ENCODE measurements around the gene CXCR6. TPM values are rescaled to one million over a fixed set of nuclear protein-coding genes. Genes with fewer than 3 reads are reported as not detected.
A peak's percentile ranks its signal among the peaks of the same experiment; 100 is the strongest.

Gene CXCR6
- total RNA-seq, 2 experiments from 2014 or later, result 53.8 to 58.8 TPM

- Mint-ChIP-seq H3K36me3 (ENCODE audit: low read depth) (peaks cover 95% of the 10 kb centered on the region), H3K4me3 (peak overlapping the region; percentile 24), H3K9me3 (peaks cover 3% of the 10 kb centered on the region), H3K4me1 (peaks cover 87% of the 10 kb centered on the region), H3K27me3 (no peaks in the 10 kb centered on the region), H3K27ac (peak overlapping the region; percentile 83)
- CTCF ChIA-PET, result interaction anchor here (0.9 to 6.1 kb wide), 7 partner anchors 11 to 404 kb away, joined by 3 to 52 read pairs (median 13); no protein-coding TSS in a partner anchor
- POLR2A ChIA-PET, result interaction anchor here (0.5 to 10.4 kb wide), 11 partner anchors 8 to 982 kb away, joined by 3 to 119 read pairs (median 5); partner anchors contain the start of genes CXCR6 and FYCO1
- no peak for DNase-seq
These were observed 22.4 kb downstream of the CXCR6 start for GRCh38 chr3:45965653-45966052.

GRCh38 chr3:45966371-45966791 is 23.1 kb downstream of the CXCR6 start:
- Mint-ChIP-seq H3K27ac (peak overlapping the region; percentile 83), H3K9me3 (no peaks in the 10 kb centered on the region), H3K36me3 (ENCODE audit: low read depth) (peaks cover 94% of the 10 kb centered on the region), H3K27me3 (no peaks in the 10 kb centered on the region), H3K4me3 (no peak overlapping the region), H3K4me1 (peaks cover 90% of the 10 kb centered on the region)
- POLR2A ChIA-PET, result interaction anchor here (0.5 to 10.4 kb wide), 9 partner anchors 8 to 983 kb away, joined by 3 to 119 read pairs (median 4); partner anchors contain the start of genes CXCR6 and FYCO1
- DNase-seq, result no peak
- CTCF ChIA-PET, result interaction anchor here (0.9 to 6.1 kb wide), 5 partner anchors 10 to 403 kb away, joined by 3 to 52 read pairs (median 18); no protein-coding TSS in a partner anchor

- peak overlapping the region; percentile 23 for H3K27ac Mint-ChIP-seq
- ChIA-PET CTCF (interaction anchor here (3.6 to 6.1 kb wide), 2 partner anchors 9 to 112 kb away, joined by 20 to 52 read pairs; no protein-coding TSS in a partner anchor), POLR2A (interaction anchor here (0.6 to 10.4 kb wide), 7 partner anchors 9 to 441 kb away, joined by 3 to 119 read pairs (median 6); partner anchors contain the start of genes CXCR6 and FYCO1)
- no peak for DNase-seq
- no peaks in the 10 kb centered on the region for H3K27me3 Mint-ChIP-seq
- H3K36me3 Mint-ChIP-seq (ENCODE audit: low read depth), result peaks cover 93% of the 10 kb centered on the region
- H3K9me3 Mint-ChIP-seq, result no peaks in the 10 kb centered on the region
- no peak overlapping the region for H3K4me3 Mint-ChIP-seq
- H3K4me1 Mint-ChIP-seq, result peaks cover 89% of the 10 kb centered on the region
These were observed 23.8 kb downstream of the CXCR6 start for GRCh38 chr3:45966950-45967640.

GRCh38 chr3:45967724-45968123 is 24.5 kb downstream of the CXCR6 start:
- Mint-ChIP-seq H3K36me3 (ENCODE audit: low read depth) (peaks cover 91% of the 10 kb centered on the region), H3K4me3 (no peak overlapping the region), H3K27ac (peak overlapping the region; percentile 23), H3K27me3 (no peaks in the 10 kb centered on the region), H3K9me3 (no peaks in the 10 kb centered on the region), H3K4me1 (peaks cover 88% of the 10 kb centered on the region)
- ChIA-PET CTCF (interaction anchor here (0.5 to 6.1 kb wide), 4 partner anchors 17 to 459 kb away, joined by 3 to 52 read pairs (median 6); no protein-coding TSS in a partner anchor), POLR2A (interaction anchor here (1.6 to 10.4 kb wide), 4 partner anchors 9 to 27 kb away, joined by 6 to 119 read pairs (median 43); partner anchors contain the start of gene FYCO1)
- no peak for DNase-seq

GRCh38 chr3:45968149-45968548 is 24.9 kb downstream of the CXCR6 start:
- POLR2A ChIA-PET, result interaction anchor here (0.7 to 10.4 kb wide), 6 partner anchors 10 to 101 kb away, joined by 3 to 119 read pairs (median 8); partner anchors contain the start of gene FYCO1
- H3K9me3 Mint-ChIP-seq, result no peaks in the 10 kb centered on the region
- H3K4me1 Mint-ChIP-seq, result peaks cover 88% of the 10 kb centered on the region
- no peaks in the 10 kb centered on the region for H3K27me3 Mint-ChIP-seq
- no peak overlapping the region for H3K4me3 Mint-ChIP-seq
- peaks cover 91% of the 10 kb centered on the region for H3K36me3 Mint-ChIP-seq (ENCODE audit: low read depth)
- no peak overlapping the region for H3K27ac Mint-ChIP-seq
- no peak for DNase-seq
- CTCF ChIA-PET, result interaction anchor here (0.5 to 6.1 kb wide), 4 partner anchors 17 to 459 kb away, joined by 3 to 52 read pairs (median 6); no protein-coding TSS in a partner anchor

GRCh38 chr3:45968706-45969105 is 25.4 kb downstream of the CXCR6 start:
- Mint-ChIP-seq H3K4me3 (no peak overlapping the region), H3K9me3 (no peaks in the 10 kb centered on the region), H3K27me3 (no peaks in the 10 kb centered on the region)

GRCh38 chr3:45969116-45969515 is 25.9 kb downstream of the CXCR6 start:
- ChIA-PET POLR2A (interaction anchor here (0.6 to 10.4 kb wide), 5 partner anchors 10 to 116 kb away, joined by 3 to 119 read pairs (median 10); partner anchors contain the start of gene FYCO1), CTCF (interaction anchor here (1.3 to 6.1 kb wide), 3 partner anchors 18 to 110 kb away, joined by 3 to 52 read pairs (median 3); no protein-coding TSS in a partner anchor)
- no peak overlapping the region for H3K27ac Mint-ChIP-seq
- H3K4me3 Mint-ChIP-seq, result no peak overlapping the region
- no peaks in the 10 kb centered on the region for H3K27me3 Mint-ChIP-seq
- H3K4me1 Mint-ChIP-seq, result peaks cover 85% of the 10 kb centered on the region
- no peaks in the 10 kb centered on the region for H3K9me3 Mint-ChIP-seq
- no peak for DNase-seq
- H3K36me3 Mint-ChIP-seq (ENCODE audit: low read depth), result peaks cover 88% of the 10 kb centered on the region

More at GRCh38 chr3:45968706-45969105, 25.4 kb downstream of the CXCR6 start:
- ChIA-PET POLR2A (interaction anchor here (0.6 to 10.4 kb wide), 6 partner anchors 10 to 116 kb away, joined by 3 to 119 read pairs (median 7); partner anchors contain the start of gene FYCO1), CTCF (interaction anchor here (1.3 to 6.1 kb wide), 3 partner anchors 18 to 110 kb away, joined by 3 to 52 read pairs (median 3); no protein-coding TSS in a partner anchor)
- Mint-ChIP-seq H3K4me1 (peaks cover 88% of the 10 kb centered on the region), H3K36me3 (ENCODE audit: low read depth) (peaks cover 91% of the 10 kb centered on the region), H3K27ac (no peak overlapping the region)
- DNase-seq, result no peak

GRCh38 chr3:45969953-45970352 is 26.7 kb downstream of the CXCR6 start:
- no peak for DNase-seq
- Mint-ChIP-seq H3K27me3 (no peaks in the 10 kb centered on the region), H3K27ac (no peak overlapping the region), H3K4me3 (no peak overlapping the region), H3K36me3 (ENCODE audit: low read depth) (peaks cover 88% of the 10 kb centered on the region), H3K9me3 (no peaks in the 10 kb centered on the region), H3K4me1 (peaks cover 84% of the 10 kb centered on the region)
- POLR2A ChIA-PET, result interaction anchor here (1.2 to 10.4 kb wide), 3 partner anchors 9 to 27 kb away, joined by 3 to 119 read pairs (median 76); partner anchors contain the start of gene FYCO1
- CTCF ChIA-PET, result no interaction called here

GRCh38 chr3:45972534-45973402 is 29.5 kb downstream of the CXCR6 start:
- Mint-ChIP-seq H3K4me3 (no peak overlapping the region), H3K9me3 (no peaks in the 10 kb centered on the region), H3K36me3 (ENCODE audit: low read depth) (peaks cover 84% of the 10 kb centered on the region), H3K4me1 (peaks cover 83% of the 10 kb centered on the region), H3K27me3 (no peaks in the 10 kb centered on the region), H3K27ac (peak overlapping the region; percentile 72)
- CTCF ChIA-PET, result interaction anchor here (1.7 kb wide), 1 partner anchor 34 kb away, joined by 6 read pairs; no protein-coding TSS in a partner anchor
- POLR2A ChIA-PET, result interaction anchor here (0.9 to 1.9 kb wide), 10 partner anchors 7 to 313 kb away, joined by 3 to 12 read pairs (median 4); partner anchors contain the start of gene CXCR6
- no peak for DNase-seq

GRCh38 chr3:45974686-45975085 is 31.4 kb downstream of the CXCR6 start:
- peaks cover 86% of the 10 kb centered on the region for H3K36me3 Mint-ChIP-seq (ENCODE audit: low read depth)
- POLR2A ChIA-PET, result interaction anchor here (0.8 to 11.4 kb wide), 4 partner anchors 9 to 396 kb away, joined by 3 to 177 read pairs (median 4); partner anchors contain the start of genes CCR5 and FYCO1
- H3K27me3 Mint-ChIP-seq, result no peaks in the 10 kb centered on the region
- H3K4me1 Mint-ChIP-seq, result peaks cover 86% of the 10 kb centered on the region
- DNase-seq, result no peak
- CTCF ChIA-PET, result interaction anchor here (5.1 kb wide), 1 partner anchor 9 kb away, joined by 20 read pairs; no protein-coding TSS in a partner anchor
- H3K27ac Mint-ChIP-seq, result peak overlapping the region; percentile 89
- H3K9me3 Mint-ChIP-seq, result no peaks in the 10 kb centered on the region
- H3K4me3 Mint-ChIP-seq, result no peak overlapping the region

GRCh38 chr3:45975686-45976085 is 32.4 kb downstream of the CXCR6 start:
- no peaks in the 10 kb centered on the region for H3K9me3 Mint-ChIP-seq
- H3K27me3 Mint-ChIP-seq, result no peaks in the 10 kb centered on the region
- H3K4me1 Mint-ChIP-seq, result peaks cover 91% of the 10 kb centered on the region
- H3K27ac Mint-ChIP-seq, result peak overlapping the region; percentile 89
- H3K36me3 Mint-ChIP-seq (ENCODE audit: low read depth), result peaks cover 84% of the 10 kb centered on the region
- DNase-seq, result no peak
- ChIA-PET POLR2A (interaction anchor here (1.3 to 11.4 kb wide), 6 partner anchors 9 to 395 kb away, joined by 3 to 177 read pairs (median 39); partner anchors contain the start of genes CCR5, CXCR6 and FYCO1), CTCF (interaction anchor here (0.9 to 5.1 kb wide), 2 partner anchors 10 to 18 kb away, joined by 3 to 20 read pairs; no protein-coding TSS in a partner anchor)
- no peak overlapping the region for H3K4me3 Mint-ChIP-seq
